HG03060 (cell line): ENCODE data around the gene HYI.

Experiments
- ATAC-seq: cut with Tn5 transposase; IDR thresholded peaks from one replicate; pipeline ENCODE4 v1.9.1; 2021; ENCODE audit warnings: low read depth, moderate number of reproducible peaks; ENCODE audit not compliant: unreplicated experiment

HYI gene

DNA sequence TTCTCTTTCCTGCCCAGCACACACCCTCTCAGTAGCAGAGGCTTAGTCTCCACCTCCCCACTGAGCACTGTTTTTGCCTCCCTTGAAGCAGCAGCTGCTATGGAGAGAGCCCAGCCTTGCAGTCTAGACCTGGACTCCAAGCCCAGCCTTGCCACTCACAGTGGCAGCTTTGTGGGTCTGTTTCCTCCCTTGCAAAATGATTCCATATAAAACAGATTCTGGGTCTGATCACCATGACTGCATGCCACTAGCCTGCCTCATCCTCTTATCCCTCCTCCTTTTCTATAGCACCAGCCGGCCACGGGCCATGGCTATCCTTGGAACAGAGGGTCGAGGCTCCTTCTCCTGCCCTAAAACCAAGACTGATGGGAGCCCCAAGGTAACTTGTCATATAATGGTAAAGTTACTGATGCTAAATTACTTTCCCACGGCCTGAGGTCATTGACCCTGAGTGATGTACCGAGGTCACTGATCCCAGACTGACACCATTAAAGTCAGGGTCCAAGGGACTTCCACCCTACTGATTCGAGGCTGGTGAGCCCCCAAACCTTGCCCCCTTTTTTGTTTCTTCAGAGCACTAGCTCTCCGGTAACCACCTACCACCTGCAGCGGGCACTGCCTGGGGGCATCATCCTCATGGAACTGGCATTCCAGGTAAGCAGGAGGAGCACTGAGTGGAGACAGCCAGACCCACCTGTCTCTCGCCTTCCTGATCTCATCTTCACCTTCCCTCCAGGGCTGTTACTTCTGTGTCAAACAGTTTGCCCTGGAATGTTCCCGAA lies 7.9 kb downstream of the HYI start:
- ATAC-seq = no peak

DNA sequence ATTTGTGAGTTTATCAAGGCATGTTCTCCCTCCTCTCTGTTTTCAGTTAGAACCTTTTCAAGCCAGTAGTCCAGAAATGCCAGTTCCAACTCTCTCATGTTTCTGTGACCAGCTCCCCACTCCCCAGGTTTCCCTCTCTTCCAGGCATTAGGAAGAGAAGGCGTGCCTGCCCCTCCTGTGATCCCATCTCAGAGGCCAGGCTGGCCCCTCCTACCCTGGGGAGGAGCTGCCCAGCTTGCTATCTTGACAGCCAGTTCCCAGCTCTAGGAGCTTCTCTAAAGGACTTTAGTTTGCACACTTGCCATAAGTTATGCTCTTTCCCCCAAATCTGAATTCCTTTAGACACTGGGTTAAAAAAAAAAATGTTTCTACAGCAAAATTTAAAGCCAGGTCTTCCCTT lies 8.9 kb downstream of the HYI start:
- no peak for ATAC-seq

DNA sequence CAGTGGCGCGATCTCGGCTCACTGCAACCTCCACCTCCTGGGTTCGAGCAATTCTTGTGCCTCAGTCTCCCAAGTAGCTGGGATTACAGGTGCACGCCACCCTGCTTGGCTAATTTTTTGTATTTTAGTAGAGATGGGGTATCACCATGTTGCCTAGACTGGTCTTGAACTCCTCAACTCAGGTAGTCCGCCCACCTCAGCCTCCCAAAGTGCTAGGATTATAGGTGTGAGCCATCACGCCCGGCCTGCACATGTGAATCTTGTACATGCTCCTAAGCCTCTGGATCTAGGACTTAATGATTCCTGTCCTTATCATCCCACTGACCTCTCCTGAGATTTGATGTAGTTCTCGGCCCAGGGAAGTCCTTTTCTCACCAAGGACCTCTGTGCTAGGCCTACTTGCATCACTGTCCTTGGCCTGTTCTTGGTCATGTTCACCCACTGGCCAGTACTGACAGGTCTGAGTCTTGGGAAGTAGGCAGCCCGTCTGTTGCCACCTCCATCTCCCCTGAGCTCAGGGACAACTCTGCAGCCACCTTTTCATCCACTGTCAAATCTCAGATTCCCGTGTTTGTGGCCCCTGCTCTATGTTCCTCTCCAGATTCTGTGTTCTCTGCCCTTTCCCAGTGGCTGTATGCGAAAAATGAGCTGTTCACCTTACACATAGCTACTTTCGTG lies 9.4 kb downstream of the HYI start:
- no peak for ATAC-seq

DNA sequence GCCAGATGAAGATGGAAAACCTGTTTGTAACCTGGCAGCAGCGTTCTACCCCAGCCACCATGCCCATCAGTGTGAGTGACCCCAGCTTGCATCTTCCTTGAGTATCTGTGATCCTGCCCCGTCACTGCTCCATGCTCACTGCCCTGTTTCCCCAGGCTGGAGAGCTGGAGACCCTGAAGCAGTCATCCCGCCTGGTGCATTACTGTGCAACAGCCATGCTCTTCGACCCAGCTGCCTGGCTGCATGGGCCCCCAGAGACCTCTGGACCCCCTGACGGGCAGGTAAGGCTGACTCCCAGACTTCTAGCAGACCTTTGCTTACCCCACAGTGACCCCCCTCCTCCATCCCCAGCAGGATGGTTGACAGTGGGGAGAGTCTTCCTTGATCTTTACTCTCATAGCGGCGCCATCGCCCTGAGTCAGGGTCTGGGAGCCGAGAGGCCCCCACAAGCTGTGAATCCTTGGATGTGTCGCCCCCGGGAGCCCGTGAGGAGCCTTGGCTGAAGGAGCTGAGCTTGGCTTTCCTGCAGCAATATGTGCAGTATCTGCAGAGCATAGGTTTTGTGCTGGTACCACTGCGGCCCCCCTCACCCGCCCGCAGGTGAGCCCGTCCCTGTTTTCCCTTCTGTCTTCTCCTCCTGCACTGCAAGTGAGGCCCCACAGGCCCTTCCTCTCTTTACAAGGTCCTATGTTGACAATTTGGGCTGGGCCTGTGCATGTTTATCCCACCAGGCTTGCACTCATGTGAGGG lies 10.4 kb downstream of the HYI start:
- ATAC-seq = no peak

DNA sequence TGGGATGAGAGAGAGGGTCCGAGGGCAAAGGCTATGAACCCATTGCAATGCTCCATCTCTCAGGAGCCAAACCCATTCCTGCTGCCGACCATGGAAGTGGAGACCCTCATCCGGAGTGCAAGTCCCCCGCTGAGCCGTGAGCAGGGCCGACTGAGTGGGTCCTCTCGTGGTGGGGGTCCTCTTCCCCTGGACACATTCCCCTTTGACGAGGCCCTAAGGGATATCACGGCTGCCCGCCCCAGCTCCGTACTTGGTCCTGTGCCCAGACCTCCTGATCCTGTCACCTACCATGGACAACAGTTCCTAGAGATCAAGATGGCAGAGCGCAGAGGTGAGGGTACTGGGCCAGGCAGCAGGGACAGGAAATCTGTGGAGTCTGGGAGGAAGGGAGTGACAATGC lies 11.0 kb downstream of the HYI start:
- ATAC-seq = no peak

DNA sequence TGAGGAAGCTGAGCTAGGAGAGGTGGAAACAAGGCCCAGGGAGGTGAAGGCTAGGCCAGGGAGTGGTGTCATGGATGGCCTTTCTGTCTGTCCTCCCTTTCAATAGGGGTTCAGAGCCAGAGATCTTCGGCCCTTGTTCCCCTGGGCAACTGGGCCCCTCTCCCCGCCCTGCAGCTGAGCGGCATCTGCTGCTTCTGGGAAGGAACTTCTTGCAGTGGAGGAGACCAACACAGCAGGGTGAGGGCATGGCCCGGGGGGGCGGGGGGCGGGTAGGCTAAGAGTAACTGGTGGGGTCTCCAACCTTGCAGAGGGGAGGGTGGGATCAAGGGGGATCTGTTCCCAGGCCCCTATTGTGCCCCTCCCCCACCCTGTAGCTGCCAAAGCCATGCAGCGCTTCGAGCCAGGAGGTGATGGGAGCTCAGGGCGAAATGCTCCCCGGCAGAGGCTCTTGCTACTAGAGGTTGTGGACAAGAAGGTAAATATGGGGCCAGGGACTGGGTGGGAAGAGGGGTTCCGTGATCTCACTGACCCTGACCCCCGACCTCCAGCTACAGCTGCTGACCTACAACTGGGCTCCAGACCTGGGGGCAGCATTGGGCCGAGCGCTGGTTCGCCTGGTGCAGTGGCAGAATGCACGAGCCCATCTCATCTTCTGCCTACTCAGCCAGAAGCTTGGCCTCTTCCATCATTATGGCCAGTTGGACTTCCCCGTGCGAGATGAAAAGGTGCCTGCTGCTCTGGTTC lies 11.7 kb downstream of the HYI start:
- no peak for ATAC-seq

DNA sequence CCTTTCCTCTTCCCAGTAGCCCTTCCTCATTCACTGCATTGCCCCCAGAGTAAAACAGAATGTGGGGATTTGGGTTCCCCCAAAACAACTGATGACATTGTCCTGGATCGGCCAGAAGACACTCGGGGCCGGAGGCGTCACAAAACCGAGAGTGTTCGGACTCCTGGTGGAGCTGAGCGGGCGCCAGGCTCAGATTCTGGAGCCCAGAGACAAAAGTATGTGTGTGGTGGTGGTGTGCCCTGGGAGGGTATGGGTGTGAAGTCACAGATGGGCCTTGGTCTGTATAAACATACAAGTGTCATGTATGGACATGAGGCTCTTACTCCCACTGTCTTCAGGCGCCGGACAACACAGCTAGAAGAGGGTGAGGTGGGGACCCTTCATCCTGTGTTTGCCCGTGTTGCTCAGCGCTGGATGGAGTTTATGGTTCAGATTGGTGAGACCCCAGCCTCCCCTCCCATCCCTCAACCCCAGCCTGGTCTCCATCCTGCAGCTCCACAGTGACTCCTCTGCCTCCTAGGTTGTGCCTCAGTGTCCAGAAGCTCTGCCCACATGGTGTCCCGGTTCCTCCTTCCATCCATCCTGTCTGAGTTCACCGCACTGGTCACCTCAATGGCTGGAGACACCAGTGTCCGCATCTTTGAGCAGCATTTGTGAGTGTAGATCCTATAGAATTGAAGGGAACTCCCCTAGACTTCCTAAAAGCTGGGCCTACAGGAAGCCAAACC lies 12.4 kb downstream of the HYI start:
- no peak for ATAC-seq

DNA sequence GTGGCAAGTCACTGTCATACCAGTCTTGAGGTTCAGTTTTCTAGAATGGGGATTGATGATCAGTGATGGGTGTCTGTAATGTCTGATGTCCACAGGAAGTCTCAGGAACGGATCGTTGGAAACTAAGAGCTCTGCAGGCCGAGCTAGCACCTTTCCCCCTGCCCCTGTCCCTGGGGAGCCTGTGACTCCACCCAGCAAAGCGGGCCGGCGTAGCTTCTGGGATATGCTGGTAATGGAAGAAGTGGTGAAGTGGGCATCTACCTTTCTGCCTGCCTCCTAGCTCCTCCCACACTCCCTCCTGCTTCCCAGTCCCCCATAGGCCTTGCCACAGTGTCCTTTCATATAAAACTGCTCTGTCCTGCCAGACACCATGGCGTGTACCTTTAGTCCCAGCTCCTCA lies 13.4 kb downstream of the HYI start:
- no peak for ATAC-seq

DNA sequence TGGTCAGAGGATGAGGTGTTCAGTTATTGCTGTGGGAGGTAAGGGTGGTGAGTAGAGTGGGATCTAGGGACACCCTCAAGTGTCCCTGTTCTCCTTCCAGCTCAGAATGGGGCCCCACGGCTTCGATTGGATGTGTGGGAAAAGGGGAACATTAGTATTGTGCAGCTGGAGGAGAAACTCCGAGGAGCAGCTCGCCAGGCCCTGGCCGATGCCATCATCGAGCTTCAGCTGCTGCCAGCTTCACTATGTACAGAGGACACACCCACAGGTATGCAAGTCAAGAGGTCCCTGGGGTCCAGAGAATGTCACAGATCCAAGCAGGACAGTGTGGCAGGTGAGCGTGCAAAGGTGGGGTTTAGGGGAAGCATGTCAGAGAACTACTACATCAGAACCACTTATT lies 13.9 kb downstream of the HYI start:
- no peak for ATAC-seq

DNA sequence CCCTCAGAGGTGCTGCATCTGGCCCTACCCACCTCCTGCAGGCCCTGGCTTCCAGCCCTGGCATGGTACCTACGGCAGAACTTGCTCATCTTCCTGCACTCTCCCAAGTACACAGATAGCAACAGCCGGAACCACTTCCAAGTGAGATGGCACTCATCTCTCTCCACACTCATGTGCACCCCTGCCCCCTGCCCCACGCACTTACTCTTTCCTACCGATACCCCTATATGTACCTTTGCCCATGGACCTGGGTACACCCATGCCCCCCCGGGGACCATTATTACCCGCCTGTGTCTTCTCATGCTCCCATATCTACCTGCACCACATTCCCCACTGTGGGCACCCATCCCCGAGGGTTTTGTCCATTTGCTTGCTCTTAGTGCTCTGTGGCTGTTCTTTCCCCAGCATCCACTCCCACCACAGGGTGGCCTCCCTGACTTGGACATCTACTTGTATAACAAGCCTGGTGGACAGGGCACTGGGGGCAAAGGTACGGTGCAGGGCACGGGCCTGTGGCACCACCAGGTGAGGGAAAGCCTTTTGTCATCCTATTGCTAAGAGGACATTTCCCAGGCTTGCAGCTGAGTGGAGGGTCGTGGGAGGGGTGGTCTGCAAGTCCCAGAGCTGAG lies 14.7 kb downstream of the HYI start:
- ATAC-seq = no peak

DNA sequence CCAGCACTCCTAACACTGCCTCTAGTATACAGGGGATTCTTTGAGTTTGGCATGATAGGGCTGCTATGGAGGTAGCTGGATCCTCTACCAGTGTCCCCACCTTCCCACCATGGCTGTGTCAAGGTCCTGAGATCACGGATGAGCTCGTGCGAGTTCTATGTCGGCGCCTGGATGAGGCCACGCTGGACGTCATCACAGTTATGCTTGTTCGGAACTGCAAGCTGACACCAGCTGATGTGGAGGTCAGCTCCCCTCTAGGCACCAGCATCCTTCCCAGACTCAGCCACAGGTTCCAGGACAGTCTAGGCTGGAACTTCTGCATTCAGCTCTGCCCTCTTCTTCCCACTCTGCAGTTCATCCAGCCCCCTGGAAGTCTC lies 15.2 kb downstream of the HYI start:
- ATAC-seq = no peak

DNA sequence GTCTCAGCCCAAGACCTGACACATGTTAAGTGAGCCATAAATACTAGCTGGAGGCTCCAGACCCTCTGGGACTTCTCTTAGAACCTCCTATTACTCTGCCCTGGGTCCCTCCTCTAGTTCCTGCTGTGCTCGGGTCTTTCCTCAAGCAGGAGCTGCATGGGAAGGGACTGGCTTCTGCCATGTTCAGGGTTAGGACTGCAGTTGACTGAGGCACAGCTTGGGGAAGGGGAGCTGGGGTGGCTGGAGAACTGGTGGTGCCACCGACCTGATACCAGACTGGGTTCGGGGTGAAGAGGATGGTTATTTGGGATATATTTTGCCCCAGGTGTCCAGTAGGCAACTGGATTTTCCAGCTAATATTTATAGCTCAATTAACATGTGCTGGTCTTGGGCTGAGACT lies 15.7 kb downstream of the HYI start:
- ATAC-seq = no peak

DNA sequence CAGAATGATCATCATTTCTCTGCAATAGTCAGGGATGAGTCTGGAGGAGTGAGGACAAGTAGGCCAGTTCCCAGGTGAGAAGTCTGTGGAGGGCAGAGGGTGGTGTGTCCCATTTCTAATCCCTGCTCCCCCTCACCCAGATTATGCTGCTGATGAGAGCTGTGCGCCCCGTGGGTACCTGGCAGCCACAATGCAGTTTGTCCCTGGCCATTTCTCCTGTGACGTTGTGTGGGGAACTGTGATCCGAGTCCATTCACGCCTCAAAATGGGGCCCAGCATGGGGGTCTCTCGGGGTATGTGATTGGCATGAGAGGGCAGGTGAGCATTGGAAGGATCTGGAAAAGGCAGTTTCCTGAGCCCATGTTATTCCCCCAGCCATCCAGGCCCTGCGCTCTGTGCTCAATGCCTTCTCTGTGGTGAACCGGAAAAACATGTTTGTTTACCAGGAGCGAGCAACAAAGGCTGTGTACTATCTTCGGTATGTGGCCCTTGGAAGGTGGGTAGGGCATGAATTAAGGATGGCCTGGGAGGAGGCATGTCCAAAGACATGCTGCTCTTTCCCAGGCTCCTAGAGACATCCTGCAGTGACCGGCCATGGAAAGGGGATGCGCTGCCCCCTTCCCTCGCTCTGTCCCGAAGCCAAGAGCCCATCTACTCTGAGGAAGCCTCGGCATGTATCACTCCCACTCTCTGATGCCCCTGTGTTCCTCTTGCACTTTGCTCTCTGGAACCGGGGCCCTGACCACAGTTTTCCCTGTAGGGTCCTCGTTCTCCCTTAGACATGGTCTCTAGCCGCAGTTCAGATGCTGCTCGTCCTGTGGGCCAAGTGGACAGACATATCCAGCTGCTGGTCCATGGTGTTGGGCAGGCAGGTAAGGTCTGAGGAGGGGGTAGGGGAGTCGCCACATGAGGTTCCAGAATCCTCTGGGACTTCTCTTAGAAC lies 16.4 kb downstream of the HYI start:
- no peak for ATAC-seq

DNA sequence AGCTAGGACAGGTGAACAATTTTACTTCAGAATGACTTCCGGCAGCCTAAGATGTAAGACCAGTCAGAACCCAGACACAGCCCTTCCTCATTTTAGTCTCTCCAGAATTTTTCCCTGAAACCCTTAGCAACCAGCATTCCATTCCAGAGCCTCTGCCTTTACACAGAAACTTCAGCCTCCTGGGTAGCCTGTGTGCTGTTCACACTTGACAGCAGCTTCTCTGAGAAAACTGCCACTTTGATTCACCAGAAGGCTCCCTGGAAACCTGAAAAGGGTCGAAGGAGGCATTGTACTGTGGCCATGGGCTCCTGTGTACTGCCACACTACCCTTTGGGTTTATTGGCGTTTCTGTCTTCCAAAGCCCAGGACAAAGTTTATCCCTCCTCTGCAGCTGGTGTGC lies 17.4 kb downstream of the HYI start:
- ATAC-seq = no peak

DNA sequence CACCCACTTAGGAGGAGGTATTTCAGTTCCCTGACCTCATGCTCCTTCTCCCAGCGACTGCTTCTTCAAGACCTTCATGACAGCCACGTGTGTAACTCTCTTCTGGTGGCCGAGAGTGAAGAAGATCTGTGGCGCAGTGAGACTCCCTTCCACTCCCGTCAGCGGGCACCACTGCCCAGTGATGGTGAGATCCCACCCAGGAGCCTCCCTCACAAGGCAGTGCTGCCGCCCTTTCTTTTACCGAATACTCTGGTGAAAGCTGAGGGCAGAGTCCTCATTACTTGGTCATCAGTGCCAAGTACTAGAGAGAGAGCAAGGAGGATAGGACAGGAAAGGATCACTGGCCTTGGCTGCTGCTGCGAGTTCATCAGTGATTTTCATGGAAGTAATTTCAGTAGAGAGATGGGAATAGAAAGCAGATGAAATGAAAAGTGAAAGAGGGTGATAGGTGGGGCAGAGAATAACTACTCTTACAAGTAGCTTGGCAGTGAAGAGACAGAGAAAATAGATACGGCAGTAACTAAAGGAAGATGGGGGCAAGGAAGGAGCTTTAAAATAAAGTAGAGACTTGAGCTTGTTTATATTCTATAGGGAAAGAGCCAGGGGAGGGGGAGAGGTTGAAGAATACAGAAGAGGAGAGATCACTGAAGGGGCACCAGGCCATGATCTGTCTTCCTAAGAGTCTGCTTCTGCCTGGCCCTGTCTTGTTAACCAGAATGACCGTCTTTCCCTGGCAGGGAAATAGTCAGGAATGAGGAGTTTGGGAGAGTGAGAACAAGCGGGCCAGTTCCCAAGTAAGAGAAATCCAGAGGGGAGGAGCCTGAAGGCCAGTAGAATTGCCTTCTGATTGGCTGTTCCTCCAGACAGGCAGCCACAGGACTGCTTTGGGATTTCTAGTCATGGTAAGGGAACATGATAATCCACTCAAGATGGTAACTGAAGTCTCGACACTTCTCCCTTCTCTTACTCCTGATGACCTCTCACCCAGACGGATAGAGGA lies 18.3 kb downstream of the HYI start:
- no peak for ATAC-seq

DNA sequence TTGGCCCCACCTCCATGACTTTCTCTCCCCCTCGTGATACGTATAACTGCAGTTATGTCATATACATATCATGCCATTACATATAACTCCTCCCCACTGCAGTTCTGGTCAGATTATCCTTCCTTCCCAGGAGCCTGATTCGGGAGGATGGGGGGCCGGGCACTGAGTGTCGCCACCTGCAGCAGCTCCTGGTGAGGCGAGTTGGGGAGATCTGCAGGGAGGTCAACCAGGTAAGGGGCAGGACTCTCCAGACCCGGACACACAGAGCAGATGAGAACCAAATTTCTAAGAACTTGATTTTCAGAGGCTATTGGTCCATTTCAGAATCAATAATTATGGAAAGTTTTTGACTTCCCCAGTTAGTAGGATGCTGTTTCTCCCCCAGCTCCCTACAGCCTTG lies 19.5 kb downstream of the HYI start:
- ATAC-seq = no peak

DNA sequence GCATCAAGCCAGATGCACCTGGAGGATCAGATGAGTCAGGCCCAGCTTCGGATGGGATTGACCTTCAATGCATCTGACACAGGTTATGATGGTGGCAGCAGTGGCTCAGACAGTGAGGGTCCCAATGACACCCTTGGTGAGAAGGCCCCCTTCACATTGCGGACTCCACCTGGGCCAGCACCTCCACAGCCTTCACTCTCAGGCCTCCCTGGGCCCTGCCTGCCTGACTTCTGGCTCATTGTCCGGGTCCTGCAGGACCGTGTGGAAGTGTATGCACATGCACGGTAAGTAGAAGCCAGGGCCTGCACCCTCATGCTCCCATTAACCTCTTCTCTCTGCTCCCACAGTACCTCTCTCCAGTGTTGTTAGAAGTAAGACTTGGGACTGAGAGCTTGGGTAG lies 20.8 kb downstream of the HYI start:
- ATAC-seq = no peak
